ENCODE results near the gene TMEM131.
A peak's percentile ranks its signal among the peaks of the same experiment; 100 is the strongest.

Gene TMEM131

DNA sequence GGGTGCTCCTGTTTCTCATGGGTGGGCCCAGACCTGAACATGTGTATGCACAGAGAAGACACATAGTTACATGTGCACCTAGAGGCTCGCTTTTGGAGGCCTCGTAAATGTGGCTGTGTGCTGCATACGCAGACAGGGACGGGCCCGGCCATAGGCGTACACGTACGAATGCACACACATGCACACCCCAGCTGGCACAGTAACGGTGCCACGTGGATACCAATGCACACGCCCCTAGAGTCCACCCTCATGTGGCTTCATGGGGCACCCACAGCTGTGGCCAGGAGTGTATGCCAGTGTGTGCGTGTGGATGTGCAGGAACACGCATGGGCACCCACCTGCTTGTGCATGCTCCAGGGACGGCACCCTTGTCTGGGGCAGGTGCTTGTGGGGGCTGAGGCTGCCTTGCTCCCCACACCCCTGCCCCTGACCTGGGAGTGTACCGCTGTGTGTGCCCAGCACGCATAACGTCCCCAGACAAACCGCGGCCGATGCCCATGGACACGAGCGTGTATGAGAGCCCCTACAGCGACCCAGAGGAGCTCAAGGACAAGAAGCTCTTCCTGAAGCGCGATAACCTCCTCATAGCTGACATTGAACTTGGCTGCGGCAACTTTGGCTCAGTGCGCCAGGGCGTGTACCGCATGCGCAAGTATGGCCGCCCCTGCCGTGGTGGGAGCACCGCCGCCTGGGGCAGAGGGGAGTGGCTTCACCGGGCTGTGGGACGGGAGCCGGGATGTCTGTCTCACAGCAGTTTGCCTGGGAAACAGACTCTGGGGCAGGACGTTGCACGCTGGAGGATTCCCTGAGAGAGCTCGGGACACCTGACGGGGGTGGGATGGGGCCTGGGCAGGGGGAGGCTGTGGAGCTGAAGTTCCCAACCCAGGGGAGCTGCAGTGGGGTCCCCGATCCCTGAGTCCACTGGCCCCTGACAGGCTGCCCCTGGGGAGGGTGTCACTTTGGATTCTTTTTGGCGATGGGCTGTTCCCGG, 261.4 kb downstream of the TMEM131 start:
- DNase-seq, result no peak

DNA sequence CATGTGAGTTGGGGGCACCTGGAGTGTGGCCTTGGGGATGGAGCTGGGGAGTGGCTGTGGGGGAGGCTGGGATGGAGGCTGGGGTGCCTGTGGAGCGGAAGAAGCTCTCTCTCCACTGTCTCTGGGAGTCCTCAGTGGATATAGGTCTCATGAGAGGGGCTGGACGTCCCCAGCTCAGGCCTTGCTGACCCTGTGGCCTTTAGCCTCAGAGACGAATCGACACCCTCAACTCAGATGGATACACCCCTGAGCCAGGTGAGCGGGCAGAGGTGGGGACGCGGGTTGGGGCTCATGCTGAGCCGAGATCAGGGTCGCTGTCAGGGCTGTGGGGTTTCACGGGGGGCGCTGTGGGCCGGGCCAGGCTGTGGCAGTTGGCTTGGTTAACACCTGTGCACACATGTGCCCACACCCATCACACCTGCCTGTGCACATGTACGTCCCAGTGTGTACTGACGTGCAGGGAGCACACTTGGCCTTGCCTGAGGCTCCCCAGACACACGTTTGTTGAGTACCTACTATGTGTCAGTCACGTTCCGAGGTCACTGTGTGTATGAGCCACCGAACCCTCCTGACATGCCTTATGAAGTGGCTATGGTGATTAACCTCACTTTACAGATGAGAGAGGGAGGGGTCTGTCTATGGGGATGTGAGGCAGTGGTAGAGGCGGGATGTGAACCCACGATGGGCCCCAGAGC, 262.3 kb downstream of the TMEM131 start:
- no peak for DNase-seq

DNA sequence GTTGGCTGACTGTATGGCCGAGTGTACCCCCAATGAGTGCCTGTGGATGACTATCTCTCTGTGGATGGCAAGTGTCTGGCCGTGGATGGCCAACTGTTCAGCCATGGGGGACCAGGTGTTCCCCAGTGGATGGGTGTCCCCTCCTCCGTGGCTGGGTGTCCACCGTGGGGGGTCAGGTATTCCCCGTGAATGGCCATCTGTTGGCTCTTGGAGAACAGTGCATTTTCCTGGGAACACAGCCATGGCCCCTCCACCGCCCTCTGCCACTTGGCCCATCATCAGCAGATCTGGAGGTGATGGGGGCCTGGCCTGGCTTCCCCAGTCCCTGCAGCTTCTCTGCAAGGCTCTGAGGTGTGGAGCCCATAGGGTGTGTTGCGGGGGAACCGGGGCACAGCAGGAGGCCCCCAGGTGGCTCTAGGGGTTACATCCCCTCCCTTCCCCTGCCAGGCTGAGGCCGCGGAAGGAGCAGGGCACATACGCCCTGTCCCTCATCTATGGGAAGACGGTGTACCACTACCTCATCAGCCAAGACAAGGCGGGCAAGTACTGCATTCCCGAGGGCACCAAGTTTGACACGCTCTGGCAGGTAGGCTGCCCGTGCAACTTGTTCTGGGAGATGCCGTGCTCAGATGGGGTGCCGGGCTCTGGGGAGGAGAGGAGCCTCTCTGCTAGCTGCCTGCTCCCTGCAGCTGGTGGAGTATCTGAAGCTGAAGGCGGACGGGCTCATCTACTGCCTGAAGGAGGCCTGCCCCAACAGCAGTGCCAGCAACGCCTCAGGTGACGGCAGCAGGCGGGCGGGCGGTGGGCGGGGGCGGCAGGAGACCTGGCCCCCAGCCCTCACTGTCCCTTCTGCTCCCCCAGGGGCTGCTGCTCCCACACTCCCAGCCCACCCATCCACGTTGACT, 263.1 kb downstream of the TMEM131 start:
- no peak for DNase-seq

DNA sequence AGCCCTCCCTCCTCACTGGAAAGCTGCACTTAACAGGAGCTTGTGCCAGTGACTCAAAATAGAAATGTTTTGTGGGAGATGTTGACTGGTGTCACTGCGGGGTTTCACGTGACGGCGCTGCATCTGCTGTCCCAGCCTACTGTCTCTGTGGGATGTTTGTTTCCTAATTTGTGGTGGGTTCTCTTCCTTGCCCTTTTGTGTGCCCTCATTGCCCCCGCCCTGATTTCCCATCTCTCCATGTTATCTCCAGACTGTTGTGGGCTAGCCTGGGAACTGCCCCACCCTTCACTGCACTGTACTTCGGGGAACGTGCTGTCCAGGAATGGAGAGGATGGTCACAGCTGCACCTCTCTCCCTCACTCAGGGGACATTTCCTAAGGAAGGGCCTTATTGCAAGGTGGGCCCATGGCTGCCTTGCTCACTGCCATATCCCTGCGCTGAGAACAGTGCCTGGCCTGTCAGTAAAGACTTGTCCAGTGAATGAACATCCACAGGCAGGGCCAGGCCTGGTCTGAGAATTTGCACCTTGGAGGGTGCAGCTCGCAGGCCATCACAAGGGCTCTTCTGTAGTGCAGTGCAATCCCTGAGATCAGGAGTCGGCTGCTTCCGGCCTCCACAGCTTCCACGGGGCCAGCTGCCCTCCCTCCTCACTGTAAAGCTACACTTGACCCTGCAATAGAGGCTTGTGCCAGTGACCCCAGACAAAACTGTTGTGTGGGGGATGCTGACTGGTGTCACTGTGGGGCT, 264.3 kb downstream of the TMEM131 start:
- no peak for DNase-seq

DNA sequence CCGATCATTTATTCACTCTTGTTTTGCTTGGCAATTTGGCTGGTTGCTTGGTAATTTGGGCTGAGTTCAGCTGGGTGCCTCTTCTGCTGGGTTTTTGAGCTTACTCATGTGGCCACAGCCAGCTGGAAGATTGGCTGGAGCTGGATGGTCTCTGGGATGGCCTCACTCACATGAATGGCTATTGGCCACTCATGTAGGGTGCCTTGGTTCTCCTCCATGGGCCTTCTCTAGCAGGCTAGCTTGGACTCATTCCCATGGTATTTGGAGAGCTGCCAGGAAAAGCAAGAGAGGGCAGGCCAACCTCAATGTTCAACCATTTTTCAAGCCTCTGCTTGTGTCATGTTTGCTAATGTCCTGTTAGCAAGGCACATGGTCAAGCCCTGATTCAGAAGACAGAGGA, 265.5 kb downstream of the TMEM131 start:
- DNase-seq, result peak; percentile 21

DNA sequence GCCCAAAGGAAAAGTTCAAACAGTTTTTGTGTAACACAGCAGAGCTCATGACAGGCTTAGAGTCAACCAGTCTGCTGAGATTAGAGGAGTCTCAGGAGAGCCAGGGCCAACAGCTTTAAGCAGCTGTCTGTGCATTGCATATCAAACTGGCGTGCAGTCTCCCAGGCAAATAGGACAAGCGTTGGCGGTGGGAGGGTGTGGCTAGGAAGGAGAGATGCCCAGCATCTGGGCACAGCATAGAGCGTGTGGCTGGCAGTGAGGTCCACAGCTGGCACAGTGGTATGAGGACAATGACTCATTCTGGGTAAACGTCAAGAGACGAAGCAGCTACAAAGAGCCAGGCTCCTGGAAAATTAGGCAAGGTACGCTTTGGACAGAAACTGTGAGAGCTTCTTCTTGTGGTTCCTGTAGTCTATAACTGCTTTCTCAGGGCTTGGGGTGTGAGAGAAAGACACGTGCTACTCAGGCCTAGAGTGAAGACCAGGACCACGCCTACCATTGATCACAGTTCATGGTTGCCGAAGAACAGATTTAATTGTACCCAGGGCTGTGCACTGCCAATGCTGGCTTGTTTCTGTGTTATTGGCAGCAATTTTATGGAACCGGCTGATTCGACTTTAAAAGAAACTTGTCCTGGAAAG, 267.5 kb downstream of the TMEM131 start:
- peak; percentile 10 for DNase-seq

DNA sequence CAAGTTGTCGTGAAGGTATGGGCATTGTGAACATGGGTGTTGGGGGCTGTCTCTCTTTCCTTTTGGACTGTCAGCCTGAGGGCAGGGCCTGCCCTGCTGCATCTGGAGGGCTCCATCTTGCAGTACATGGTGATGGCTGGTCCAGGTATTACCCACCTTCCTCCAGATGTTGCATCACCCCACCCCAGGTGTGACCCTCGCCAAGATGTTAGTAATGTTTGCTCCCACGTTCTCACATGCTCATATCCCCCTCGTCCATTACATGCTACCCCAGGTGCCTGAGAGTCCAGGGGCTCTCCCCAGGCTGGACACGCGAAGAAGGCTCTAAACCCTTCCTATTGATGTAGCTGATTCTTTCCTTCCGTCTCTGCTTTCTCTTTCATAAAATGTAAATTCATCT, 268.5 kb downstream of the TMEM131 start:
- DNase-seq, result no peak

DNA sequence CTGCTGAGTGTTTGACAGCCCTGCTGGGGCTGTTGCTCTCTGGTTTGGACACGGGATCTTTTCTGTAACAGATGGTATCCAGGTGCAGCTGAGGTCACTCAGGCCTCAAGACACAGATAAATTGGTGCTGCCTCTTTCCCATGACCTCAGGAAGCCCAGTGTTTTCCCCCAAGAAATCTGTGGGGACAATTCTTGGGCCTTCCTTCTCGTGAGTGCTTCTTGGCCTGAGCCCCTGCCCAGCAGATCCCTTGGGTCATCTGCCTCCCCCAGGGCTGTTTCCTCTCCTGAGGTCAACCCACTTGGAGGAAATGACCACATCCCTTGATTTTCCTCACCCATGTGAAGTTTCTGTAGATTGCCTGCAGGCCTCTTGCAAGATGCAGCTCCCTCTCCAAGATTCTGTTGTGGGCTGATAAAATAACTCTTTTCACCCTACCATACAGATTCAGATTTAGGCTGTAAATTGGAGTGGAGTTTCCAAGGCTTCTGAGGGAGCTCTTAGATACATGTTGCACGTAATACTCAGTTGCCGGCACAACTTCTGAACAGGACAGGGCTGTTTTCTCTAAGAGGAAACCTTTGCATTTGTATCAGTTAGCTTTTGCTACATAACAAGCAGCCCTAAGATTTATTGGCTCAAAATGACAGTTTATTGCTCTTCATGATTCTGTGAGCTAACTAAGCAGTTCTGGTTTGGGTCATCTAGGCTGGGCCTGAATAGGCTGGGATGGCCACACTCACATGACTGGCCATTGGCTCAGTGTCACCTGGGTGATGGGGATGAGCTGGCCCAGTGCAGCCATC, 269.3 kb downstream of the TMEM131 start:
- DNase-seq, result peak; percentile 27

DNA sequence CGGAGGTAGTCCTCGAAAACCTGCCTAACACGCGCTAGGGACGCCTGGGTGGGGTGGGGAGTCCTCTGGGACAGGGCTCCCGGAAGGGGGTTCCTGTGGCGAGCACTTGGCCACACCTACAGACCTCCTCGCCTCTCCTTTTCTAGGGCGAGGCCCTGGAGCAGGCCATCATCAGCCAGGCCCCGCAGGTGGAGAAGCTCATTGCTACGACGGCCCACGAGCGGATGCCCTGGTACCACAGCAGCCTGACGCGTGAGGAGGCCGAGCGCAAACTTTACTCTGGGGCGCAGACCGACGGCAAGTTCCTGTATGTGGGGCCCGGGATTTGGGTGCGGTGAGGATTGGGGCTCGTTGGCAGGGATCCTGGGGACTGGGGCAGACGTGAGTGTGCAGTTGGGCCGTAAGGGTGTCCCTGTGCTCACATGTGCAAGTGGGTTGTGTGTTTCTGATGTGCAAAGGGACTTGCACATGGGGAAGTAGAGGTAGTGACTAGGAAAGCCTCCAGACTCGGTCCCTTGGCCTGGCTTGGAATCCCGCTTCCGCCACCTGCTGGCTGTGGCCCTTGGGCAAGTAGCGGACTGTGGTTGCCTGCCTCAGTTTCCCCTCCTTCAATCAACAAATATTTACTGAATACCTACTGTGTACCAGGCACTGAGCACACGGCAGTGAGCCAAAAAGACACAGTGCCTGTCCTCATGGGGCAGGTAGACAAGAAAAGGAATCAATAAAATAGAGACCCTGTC, 270.6 kb downstream of the TMEM131 start:
- DNase-seq, result no peak

DNA sequence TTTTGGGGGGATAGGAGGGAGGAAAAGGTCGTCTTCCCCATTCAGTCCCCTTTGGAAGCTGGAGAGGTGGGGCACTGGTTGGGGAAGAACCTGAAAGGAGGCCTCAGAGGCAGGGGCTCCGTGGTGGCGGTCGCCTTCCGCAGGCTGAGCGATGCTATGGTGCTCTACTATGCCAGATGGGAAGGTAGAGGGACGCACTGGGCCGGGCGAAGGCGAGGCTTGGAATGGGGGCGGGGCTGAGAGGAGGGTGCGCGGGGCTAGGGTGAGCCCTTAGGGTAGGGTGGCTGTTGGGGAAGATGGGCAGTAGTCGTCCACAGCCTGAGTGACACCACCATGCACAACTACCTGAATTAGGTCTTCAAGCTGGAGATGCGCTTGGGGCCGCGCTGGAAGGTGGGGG, 271.2 kb downstream of the TMEM131 start:
- DNase-seq, result no peak

DNA sequence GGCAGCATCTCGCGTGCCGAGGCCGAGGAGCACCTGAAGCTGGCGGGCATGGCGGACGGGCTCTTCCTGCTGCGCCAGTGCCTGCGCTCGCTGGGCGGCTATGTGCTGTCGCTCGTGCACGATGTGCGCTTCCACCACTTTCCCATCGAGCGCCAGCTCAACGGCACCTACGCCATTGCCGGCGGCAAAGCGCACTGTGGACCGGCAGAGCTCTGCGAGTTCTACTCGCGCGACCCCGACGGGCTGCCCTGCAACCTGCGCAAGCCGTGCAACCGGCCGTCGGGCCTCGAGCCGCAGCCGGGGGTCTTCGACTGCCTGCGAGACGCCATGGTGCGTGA, 271.7 kb downstream of the TMEM131 start:
- DNase-seq, result no peak

DNA sequence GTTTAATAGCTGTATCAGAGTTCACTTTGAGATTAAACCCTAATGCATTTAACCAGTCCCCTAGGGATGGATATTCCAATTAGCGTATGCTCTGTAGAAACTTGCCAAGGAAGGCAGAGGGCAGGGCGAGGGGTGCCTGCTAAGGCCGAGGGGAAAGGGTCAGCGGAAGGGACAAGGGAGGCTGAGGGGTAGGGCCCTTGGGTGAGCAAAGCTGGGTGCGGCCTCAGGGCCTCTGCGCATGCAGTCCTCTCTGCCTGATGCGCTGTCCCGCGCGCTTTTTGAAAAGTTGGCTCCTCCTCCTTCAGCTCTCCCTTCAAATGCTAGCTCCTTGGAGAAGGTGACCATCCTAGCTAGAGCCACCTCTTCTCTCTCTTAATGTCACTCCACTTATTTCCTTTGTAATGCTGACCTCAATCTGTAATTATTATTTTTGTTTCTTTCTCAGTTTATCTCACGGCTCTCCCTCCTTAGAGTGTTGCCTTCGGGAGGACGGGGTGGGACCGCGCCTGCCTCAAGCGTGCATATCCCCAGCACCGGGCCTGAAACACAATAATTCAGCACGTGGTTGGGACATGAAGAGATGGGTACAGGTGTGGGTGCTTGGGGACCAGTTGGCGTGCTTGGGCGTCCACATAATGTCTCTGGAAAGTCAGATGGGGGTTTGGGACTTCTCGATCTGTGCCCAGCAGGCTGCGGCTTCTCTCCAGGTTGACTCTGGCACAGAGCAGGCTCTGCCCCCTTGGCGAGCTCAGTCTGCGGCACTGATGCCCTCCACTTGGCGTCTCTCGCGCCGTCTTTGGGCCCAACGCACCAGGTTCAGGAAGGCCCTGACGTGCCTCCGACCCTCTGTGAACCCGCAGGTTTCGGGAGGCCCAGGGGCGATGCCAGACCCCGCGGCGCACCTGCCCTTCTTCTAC, 272.3 kb downstream of the TMEM131 start:
- DNase-seq, result no peak

DNA sequence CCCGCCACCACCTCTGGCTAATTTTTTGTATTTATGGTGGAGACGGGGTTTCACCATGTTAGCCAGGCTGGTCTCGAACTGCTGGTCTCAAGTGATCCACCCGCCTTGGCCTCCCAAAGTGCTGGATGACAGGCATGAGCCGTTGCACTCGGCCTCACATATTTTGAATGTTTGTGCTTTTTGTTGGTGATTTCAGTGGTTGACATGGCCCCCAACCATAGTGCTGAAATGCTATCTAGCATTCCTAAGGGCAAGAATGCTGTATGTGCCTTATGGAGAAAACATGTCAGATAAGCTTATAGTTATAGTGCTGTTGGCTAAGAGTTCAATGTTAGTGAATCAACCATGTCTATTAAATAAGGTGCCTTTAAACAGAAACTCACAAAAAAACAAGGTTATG, 273.5 kb downstream of the TMEM131 start:
- no peak for DNase-seq

DNA sequence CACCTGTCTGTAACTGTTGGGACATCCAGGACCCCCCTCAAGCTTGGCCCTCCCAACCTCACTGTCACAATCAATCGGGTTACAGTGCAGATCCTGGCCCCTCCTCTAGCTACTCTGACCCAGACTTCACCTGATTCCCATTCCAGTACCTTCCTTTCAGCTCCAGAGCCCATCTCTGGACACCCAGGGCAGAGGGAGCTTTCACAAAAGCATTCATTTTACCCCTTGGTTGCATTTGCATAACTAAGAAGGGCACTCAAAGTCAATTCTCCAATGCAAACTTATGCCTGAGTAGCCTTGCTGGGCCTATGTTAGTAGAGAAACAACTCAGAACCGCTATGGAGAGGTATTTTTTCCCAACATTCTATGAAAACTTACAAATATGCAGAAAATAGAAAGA, 275.0 kb downstream of the TMEM131 start:
- DNase-seq, result no peak

DNA sequence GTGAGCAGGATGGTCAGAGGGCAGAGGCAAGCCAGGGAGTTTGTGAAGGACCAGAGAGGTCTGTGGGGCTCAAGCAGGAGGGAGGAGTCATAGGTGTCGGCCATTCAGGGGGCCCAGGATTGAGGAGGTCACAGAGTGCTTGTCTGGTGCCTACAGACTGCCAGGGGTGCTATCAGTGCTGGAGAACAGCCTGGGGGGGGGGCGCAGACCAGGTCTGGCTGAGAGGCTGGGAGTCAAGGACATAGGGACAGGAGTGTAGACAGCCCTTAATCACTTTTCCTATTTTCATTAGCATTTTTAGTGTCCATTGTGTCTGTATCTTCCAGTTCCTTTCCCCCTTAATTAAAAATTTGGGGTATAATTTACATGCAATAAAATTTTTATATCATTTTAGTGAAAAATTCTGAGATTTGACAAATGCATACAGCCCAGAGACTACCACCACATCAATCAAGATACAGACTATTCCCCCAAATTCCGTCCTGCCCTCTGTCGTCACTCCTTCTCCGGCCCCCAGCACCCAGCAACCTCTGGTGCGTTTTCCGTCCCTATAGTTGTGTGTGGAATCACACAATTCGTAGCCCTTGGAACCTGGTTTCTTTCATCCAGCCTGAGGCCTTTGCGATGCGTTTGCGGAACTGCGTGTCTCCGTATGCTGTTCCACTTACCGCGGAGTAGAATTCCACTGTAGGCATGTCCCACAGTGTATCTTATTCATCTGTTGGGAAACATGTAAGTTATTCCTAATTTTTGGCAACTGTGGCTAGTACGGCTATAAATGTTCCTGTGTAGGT, 276.2 kb downstream of the TMEM131 start:
- DNase-seq, result no peak

DNA sequence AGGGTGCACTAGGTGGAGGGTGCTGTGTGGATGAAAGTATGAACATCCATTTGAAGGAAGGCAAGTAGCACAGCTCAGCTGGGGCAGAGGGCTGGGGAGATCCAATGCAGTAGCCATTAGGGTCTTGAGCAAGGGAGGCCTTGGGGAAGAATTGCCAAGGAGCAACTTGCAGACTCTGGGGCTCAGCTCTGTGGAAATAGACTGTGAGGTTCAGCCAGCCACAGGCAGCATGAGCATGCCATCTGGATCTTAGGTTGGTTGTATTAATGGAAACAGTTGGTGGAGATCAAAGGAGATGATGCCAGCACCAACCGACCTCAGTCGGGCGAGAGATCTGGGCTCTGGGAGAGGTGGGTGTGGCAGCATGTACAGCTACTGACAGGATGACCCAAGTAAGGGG, 276.8 kb downstream of the TMEM131 start:
- no peak for DNase-seq

DNA sequence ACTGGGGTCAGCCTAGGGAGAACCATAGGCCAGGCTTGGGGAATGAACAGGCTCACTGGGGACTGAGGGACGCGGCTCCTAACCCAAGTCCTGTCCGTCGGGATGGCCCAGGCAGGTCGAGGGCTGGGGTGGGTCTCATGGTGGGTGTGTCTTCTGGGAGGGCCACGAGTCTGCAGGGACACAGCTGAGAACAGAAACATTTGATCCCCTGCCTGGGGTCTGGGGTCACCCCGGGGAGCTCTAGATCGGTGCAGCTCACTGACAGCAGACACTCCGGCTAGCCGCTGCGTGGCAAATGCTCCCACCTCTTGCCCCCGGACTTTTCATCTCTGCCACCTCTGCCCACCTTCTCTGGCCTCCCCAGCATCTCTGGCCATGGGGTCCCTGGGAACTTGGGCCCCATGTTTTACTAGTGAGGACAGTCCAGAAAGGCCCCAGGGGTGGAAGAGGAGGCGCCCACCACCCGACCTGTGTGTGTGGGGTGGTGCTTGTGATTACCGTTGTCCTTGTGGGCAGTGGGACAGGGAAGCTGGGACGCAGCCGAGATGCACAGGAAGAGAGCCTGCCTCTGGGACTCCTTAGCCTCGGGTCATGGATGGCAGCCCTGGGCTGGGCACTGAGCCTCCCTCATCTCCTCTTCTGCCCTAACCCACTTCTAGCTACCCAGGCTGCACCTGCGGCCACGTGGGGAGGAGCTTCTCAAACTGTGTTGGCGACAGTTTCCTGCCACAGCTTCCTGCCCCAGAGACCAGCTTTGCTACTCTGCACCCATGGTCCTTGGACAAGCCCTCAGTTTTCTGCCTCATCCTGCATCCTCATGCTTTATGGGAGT, 277.5 kb downstream of the TMEM131 start:
- no peak for DNase-seq
